ENCODE measurements around the gene NEDD9. TPM values are rescaled to one million over a fixed set of nuclear protein-coding genes. Genes with fewer than 3 reads are reported as not detected.

NEDD9 gene
- total RNA-seq, 4 donors from 2014 or later, result 36.2 to 99.1 (median 70.2) TPM

DNA sequence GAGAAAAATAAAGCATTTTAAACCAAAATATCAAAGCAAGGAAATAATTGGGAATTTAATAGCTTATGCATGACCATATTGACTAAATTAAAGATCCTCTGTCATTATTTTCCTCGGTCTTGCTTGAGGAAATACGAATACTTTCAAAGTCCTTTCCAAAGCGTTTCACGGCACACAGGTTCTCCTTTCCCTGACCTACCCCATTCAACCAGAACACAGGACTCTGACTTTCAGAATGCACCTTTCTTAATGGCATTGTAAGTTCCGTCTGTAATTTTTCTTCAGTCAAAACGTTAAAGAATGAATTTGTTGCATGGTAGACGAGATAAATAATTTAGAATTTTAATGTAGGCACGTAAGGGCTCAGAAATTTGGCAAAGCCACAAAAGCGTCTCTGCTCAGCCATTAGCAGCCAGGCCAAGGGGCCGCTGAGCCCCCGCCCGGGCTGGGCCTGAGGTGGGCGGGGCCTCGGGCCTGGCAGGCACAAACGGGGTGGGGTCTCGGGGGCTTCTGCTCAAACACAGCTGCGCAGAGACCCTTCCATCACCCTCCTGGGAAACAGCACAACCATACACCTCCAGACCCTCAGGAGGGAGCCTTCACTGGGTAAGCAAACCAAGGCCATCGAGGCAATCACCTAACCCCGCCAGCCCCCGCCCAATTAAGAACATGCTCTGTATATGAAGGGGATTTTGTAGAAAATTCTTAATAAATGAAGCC is 3.4 kb downstream of the NEDD9 start:
- Histone ChIP-seq H3K4me3 (peak overlapping the region; percentile 55 to 62), H3K4me1 (no peaks in the 10 kb centered on the region), H3K9me3 (no peaks in the 10 kb centered on the region), H3K27ac (peak overlapping the region; percentile 88 to 94), H3K36me3 (no peaks in the 10 kb centered on the region), H3K27me3 (no peaks in the 10 kb centered on the region)
- no peak for DNase-seq
- intact Hi-C loops (cut with DNase I; ENCODE audit: low total_unique reads), result no loop called here
- TF ChIP-seq POLR2A (IDR thresholded peaks at IDR 0.05), result peak in 1 of 2 donors; percentile 47
- TF ChIP-seq, protein P1, sequence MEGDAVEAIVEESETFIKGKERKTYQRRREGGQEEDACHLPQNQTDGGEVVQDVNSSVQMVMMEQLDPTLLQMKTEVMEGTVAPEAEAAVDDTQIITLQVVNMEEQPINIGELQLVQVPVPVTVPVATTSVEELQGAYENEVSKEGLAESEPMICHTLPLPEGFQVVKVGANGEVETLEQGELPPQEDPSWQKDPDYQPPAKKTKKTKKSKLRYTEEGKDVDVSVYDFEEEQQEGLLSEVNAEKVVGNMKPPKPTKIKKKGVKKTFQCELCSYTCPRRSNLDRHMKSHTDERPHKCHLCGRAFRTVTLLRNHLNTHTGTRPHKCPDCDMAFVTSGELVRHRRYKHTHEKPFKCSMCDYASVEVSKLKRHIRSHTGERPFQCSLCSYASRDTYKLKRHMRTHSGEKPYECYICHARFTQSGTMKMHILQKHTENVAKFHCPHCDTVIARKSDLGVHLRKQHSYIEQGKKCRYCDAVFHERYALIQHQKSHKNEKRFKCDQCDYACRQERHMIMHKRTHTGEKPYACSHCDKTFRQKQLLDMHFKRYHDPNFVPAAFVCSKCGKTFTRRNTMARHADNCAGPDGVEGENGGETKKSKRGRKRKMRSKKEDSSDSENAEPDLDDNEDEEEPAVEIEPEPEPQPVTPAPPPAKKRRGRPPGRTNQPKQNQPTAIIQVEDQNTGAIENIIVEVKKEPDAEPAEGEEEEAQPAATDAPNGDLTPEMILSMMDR (IDR thresholded peaks at IDR 0.05), result no peak

DNA sequence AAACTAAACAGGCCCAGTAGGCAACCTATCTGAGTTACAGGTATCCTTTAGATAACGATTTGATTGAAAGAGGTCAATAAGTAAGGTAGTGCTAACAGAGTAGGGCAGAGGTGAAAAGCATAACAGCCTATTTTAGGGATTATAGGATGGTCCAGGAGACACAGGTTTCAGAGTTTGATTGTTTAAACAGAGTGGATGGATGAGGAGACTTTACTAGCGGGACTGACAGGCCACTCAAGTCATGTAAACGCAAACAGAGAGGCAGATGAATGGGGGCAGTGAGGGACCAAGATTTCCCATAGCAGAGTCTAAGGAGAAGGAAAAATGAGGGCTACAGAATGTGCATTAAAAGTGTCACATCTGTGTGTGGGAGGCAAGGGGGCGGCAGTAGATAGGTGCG is 4.8 kb downstream of the NEDD9 start:
- Histone ChIP-seq H3K27ac (peak overlapping the region in 1 of 2 donors; percentile 94), H3K4me1 (no peaks in the 10 kb centered on the region), H3K9me3 (no peaks in the 10 kb centered on the region), H3K27me3 (no peaks in the 10 kb centered on the region), H3K4me3 (no peak overlapping the region), H3K36me3 (no peaks in the 10 kb centered on the region)
- no peak for TF ChIP-seq POLR2A (IDR thresholded peaks at IDR 0.05)
- TF ChIP-seq, protein P1 (IDR thresholded peaks at IDR 0.05), result no peak
- intact Hi-C loops (cut with DNase I; ENCODE audit: low total_unique reads), result no loop called here
- DNase-seq, result no peak

DNA sequence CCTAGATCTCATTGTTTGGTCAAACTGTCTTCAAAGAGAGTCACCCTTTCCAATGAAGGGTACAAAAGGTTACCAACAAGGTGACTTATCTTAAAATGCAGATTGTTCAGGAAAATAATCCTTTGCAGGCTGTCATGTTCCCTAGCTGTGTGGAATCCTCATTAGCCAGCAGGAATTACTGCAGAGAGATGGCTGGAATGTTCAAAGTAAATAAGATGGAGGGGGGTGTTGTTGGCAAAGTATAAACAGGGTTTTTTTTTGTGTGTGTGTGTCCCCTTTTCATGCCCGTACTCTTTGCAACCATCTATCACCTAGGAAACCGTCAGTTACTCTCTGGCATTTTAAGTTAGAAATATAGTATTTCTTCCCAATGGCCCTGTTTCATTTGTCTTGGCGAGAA is 6.5 kb downstream of the NEDD9 start:
- Histone ChIP-seq H3K9me3 (no peaks in the 10 kb centered on the region), H3K27me3 (no peaks in the 10 kb centered on the region), H3K36me3 (no peaks in the 10 kb centered on the region), H3K4me3 (no peak overlapping the region), H3K27ac (peak overlapping the region in 1 of 2 donors; percentile 94), H3K4me1 (no peaks in the 10 kb centered on the region)
- intact Hi-C loops (cut with DNase I; ENCODE audit: low total_unique reads), result no loop called here
- TF ChIP-seq, protein P1 (IDR thresholded peaks at IDR 0.05), result no peak
- TF ChIP-seq POLR2A (IDR thresholded peaks at IDR 0.05), result no peak
- DNase-seq, result no peak

DNA sequence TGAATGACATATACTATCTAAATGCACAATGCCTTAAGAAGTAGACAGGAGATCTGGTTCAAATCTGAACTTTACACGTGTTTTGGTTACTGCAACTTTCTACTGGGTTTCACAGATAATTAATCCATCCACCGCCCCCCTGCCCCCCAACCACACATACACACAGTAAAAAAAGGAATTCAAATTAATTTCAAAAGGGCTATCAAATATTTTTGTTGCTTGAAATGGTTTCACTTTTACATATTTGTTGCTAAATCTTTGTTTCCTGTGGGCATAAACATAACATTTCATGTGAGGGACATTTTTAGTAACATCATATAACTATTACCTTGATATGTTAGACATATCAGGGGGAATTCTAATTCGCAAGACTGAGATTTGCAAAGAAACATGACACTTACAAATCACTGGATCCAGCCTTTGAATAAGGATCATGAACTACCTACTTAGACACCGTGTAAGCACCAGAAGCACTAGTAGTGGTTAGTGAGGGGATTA is 7.5 kb downstream of the NEDD9 start:
- Histone ChIP-seq H3K27me3 (no peaks in the 10 kb centered on the region), H3K9me3 (no peaks in the 10 kb centered on the region), H3K36me3 (no peaks in the 10 kb centered on the region), H3K27ac (peak overlapping the region; percentile 73 to 94), H3K4me3 (no peak overlapping the region), H3K4me1 (peaks cover 0 to 5% of the 10 kb centered on the region in 2 donors)
- TF ChIP-seq, protein P1 (IDR thresholded peaks at IDR 0.05), result no peak
- TF ChIP-seq POLR2A (IDR thresholded peaks at IDR 0.05), result no peak
- no peak for DNase-seq
- intact Hi-C loops (cut with DNase I; ENCODE audit: low total_unique reads), result no loop called here

DNA sequence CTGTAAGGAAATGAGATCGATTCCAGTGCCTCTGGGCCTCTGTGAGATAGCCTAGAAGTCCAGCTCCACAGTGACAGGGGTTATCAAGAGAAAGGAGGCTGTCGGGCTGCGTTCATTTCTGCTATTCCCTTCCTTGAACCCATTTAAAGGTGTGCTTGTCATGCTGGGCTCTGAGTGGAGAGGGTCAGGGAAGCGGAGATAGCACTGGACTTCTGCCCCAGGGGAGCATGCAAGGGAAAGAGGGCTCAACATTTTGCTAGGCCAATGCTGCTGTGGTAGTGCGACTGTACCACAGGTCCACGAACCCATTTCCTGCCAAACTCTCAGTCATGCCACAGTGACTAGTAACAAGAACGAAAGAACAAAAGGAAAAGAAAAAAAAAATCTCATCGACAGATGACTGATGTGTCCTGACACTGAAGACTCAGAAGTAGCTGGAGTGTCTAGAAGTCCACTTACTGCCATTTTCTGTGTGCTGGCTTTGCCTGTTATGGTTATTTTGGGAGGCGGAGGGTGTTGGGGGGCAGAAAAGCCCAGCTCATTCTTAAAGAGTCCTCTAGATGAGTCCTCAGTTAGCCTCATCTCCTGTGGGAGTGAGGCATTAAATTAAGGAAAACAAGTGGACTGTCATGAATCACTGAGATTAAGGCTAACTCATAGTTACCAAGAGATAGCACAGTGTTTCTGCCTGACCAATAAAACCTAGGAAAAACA is 8.1 kb downstream of the NEDD9 start:
- H3K36me3 ChIP-seq, result no peaks in the 10 kb centered on the region
- intact Hi-C loops (cut with DNase I; ENCODE audit: low total_unique reads), result no loop called here
- H3K9me3 ChIP-seq, result no peaks in the 10 kb centered on the region
- no peaks in the 10 kb centered on the region for H3K27me3 ChIP-seq
- no peak for DNase-seq
- TF ChIP-seq, protein P1 (IDR thresholded peaks at IDR 0.05), result no peak
- no peak for TF ChIP-seq POLR2A (IDR thresholded peaks at IDR 0.05)
- H3K4me3 ChIP-seq, result no peak overlapping the region
- H3K27ac ChIP-seq, result peak overlapping the region; percentile 73 to 94
- peaks cover 3 to 6% of the 10 kb centered on the region in 2 donors for H3K4me1 ChIP-seq

Data from uterus (tissue), 4 donors.